GM21360 (cell line): ENCODE data around the gene JUP.
"Not testable (repeated sequence)": the region's sequence is repeated elsewhere in the genome, so short reads cannot be mapped to it uniquely, and the experiment has no call there.

ENCODE experiments used
- ATAC-seq: cut with Tn5 transposase; IDR thresholded peaks from one replicate; pipeline ENCODE4 v1.9.1; 2021; ENCODE audit warnings: mild to moderate bottlenecking, moderate library complexity; ENCODE audit not compliant: unreplicated experiment

JUP gene

GRCh38 chr17:41786227-41787020 lies at the start of gene JUP:
TSS of gene JUP (minus strand) at chr17:41786711. CDS start at chr17:41771854, 14,857 bp downstream.
- peak; percentile 89 for ATAC-seq

- ATAC-seq = no peak
Observed at GRCh38 chr17:41835800-41836549, 49.5 kb upstream of the JUP start, which contains the start of gene NT5C3B. TSS of gene NT5C3B (minus strand) at chr17:41836232. CDS start at chr17:41836193, 39 bp downstream.

GRCh38 chr17:41835214-41835799 lies 48.8 kb upstream of the JUP start:
- ATAC-seq = no peak

- not testable (repeated sequence) for ATAC-seq
Observed at GRCh38 chr17:41829961-41830360, 43.5 kb upstream of the JUP start.

DNA sequence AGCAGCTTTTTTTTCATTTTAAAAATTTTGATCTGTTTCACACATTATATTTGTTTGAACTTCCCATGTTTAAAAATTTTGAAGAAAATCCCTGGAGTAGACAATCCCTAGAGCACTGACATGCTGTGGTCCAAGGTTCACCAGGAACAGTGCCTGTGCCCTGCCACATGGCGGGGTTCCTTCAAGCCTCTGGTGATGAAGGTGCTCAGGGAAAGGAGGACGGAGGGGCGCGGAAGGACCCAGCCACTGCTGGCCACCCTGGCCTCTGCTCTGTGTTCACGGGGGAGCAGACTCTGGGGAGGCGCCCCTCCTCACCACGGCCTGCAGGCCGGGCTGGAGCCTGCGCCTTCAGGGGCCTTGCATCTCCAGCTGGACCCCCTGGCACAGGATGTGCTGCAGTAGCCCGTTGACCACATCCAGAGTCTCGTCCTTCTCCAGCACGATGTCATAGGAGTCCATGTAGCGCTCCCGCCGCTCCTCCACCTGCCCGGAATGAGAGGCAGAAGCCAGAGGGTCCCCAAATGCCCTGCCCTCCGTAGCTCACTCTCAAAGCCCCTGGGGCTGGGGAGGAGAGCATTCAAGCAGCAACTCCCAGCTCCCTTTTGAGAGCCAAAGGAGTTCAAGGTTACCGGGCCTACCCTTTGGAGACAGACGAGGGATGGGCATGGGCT lies 38.8 kb upstream of the JUP start:
- no peak for ATAC-seq

- no peak for ATAC-seq
Observed at GRCh38 chr17:41824086-41824485, 37.6 kb upstream of the JUP start.

DNA sequence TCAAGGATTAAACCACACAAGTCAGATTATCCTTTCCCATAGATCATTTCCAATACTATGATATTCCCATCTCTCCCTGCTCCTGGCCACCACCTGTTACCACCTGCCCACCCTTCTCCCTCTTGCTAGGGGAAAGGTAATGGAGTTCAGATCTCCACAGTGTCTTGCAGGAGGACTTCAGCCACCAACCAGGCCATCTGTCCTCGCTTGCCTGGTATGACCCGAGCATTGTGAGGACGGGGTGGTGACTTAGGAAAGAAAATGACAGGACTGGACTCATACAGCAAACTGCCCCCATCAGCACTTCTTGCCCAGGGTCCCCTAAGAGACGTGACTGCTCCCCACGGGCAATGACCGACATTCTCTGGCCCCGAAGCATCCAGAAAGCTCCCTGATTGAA lies 37.1 kb upstream of the JUP start:
- no peak for ATAC-seq

DNA sequence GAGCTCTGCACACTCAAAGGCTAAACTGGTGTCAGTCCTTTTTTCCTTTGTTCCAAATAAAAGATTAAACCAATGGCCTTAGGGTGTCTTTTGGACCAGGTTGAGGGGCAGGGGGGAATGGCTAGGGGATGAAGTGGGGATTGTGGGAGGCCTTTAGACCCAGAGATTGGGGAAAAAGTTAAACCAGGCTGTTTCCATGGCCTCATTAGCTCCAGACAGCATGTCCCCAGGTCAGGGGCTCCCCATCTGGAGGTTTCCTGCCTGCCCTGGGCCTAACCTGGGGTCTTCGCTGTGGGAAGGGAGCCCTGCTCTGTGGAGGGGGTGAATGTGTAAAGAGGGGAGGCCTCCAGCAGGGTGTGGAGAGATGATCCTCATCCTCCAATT lies 36.6 kb upstream of the JUP start:
- ATAC-seq = no peak

DNA sequence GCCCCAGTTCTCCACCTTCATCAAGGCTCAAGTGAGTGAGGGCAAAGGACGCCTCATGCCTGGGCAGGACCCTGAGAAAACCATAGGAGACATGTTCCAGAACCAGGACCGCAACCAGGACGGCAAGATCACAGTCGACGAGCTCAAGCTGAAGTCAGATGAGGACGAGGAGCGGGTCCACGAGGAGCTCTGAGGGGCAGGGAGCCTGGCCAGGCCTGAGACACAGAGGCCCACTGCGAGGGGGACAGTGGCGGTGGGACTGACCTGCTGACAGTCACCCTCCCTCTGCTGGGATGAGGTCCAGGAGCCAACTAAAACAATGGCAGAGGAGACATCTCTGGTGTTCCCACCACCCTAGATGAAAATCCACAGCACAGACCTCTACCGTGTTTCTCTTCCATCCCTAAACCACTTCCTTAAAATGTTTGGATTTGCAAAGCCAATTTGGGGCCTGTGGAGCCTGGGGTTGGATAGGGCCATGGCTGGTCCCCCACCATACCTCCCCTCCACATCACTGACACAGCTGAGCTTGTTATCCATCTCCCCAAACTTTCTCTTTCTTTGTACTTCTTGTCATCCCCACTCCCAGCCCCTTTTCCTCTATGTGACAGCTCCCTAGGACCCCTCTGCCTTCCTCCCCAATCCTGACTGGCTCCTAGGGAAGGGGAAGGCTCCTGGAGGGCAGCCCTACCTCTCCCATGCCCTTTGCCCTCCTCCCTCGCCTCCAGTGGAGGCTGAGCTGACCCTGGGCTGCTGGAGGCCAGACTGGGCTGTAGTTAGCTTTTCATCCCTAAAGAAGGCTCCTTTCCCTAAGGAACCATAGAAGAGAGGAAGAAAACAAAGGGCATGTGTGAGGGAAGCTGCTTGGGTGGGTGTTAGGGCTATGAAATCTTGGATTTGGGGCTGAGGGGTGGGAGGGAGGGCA lies 36.0 kb upstream of the JUP start:
- ATAC-seq = no peak

GRCh38 chr17:41821776-41822175 lies 35.3 kb upstream of the JUP start:
- ATAC-seq = no peak

- ATAC-seq = no peak
Observed at GRCh38 chr17:41818024-41818423, 31.5 kb upstream of the JUP start.

DNA sequence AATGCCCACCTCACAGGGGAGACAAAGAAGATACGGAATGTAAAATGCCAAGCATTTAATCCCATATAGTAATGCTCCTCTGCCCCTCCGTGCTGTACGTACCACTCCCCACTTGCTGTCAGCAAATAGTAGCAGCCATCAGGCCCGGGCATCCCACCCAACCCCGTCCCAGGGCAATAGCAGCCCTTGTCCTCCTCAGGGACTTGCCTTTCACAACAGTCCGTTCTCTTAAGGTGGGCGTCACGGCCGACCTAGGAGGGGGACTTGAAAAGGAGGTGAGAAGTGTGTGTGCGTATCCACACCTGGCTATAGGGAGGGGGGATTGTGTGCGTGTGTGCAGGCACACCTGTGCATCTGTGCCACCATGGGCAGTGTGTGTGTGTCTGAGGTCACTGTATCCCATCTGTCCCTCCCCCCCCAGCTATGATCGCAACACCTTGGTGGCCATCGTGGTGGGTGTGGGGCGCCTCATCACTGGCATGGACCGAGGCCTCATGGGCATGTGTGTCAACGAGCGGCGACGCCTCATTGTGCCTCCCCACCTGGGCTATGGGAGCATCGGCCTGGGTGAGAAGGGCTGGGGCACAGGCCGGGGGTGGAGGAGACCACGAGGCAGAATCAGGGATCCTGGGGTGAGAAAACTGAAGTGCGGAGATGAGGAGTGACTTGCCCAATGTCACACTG lies 30.3 kb upstream of the JUP start:
- ATAC-seq = no peak

- no peak for ATAC-seq
Observed at GRCh38 chr17:41814195-41814594, 27.7 kb upstream of the JUP start.

GRCh38 chr17:41813699-41814124 lies 27.2 kb upstream of the JUP start:
- ATAC-seq = no peak

GRCh38 chr17:41813152-41813680 lies 26.7 kb upstream of the JUP start:
- ATAC-seq = no peak

DNA sequence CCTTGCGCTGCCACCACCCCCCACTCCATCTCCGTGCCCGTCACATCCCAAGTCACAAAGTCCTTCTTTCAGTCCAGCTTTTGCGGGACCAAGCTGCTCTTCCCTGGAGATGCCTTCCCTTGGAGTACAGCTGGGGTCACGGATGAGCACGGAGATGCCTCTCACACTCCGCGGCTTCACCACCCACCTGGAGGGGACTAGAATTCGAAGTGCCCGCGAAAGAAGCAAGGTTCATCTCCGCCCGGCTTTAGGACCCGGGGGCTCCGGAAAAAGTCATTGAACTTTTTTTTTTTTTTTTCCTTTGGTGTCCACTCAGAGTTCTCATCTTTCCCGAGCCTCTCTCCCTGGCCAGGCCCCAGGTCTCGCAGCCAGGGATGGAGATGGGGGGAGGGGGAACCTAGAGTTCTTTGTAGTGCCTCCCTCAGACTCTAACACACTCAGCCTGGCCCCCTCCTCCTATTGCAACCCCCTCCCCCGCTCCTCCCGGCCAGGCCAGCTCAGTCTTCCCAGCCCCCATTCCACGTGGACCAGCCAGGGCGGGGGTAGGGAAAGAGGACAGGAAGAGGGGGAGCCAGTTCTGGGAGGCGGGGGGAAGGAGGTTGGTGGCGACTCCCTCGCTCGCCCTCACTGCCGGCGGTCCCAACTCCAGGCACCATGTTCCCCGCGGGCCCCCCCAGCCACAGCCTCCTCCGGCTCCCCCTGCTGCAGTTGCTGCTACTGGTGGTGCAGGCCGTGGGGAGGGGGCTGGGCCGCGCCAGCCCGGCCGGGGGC lies 26.1 kb upstream of the JUP start, which contains the start of gene FKBP10:
FKBP10 (plus strand) TSS at position 624 of the 771 bp plus-strand sequence; CDS start at position 655, 31 bp downstream.
- no peak for ATAC-seq

GRCh38 chr17:41811549-41812380 lies 25.3 kb upstream of the JUP start, which contains the start of gene P3H4:
TSS of gene P3H4 (minus strand) at chr17:41811949. CDS start at chr17:41811915, 34 bp downstream.
- ATAC-seq = no peak
